HAP-1 (cell line): ENCODE results near the gene TRAPPC12.

Source experiments
- DNase-seq, 2 experiments: peaks; one replicate each; pipeline ENCODE4 v3.0.0-alpha.2; 2016 to 2020; ENCODE audit warnings: low spot score in 2 of 2
- H3K27me3 ChIP-seq: fragments of 250-450 bp; sonication (Bioruptor Pico); 2 replicates; pipeline ENCODE4 v1.5.1; 2020; ENCODE audit warnings: low read depth, mild to moderate bottlenecking, moderate library complexity
- H3K36me3 ChIP-seq: fragments of 250-450 bp; sonication (Bioruptor Pico); replicated peaks from 2 replicates; pipeline ENCODE4 v1.5.1; 2020; ENCODE audit warnings: mild to moderate bottlenecking
- H3K4me1 ChIP-seq: fragments of 250-450 bp; sonication (Bioruptor Pico); 2 replicates; pipeline ENCODE4 v1.5.1; 2020; ENCODE audit warnings: mild to moderate bottlenecking
- H3K4me3 ChIP-seq: fragments of 250-450 bp; sonication (Bioruptor Pico); 2 replicates; pipeline ENCODE4 v1.5.1; 2020; ENCODE audit warnings: mild to moderate bottlenecking, moderate library complexity
- H3K9me3 ChIP-seq: fragments of 250-450 bp; sonication (Bioruptor Pico); 2 replicates; pipeline ENCODE4 v1.5.1; 2020; ENCODE audit warnings: mild to moderate bottlenecking, moderate library complexity
- in situ Hi-C: fragments of 300-500 bp; cut with MboI; formaldehyde crosslinking; loops from 3 replicates; pipeline ENCODE4 v1.14.3; 2020; ENCODE audit warnings: low sequenced_read_pairs, inconsistent platforms, mixed read lengths

TRAPPC12 gene

DNA sequence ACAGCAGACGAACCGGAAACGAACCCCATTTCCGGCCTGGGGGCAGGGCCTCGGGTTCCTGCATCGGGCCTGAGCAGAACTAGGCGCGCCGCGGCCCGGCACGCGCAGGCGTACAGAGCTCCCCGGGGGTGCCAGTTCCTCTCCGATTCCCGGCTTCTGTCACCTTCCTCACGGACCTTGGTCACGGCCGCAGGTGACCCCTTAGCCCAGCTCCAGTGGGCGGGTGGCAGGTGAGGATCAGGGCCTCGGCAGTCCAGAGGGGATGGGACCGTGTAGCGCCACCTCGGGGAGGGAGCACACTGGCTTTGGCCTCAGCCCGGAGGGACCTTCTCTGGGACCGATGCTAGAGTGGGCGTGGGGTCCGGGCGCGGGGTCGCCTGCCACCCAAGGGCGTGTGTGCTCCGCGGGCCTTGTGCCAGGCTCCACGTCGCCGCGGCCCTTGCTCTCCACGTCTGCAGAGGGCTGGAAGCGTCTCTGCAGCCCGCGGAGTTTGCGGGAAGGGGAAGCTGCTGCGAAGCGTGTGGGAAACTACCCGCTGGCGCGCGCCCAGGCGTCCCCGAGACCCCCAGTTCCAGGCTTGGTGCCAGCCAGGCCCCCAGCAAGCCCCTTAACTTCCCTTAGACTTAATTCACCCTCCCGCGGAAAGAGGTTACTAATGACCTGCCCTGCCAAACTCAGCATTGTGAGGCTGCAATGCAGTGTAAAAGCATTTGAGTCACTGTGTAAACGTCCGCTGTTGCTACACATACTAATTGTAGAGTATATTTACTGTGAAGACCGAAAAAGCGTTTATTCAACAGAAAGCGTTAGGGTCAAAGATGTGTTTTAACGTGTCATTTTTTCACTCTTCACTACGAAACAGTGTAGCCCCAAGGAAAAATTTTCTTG, at the start of gene TRAPPC12:
Gene TRAPPC12, plus strand, starts transcription at position 48 of the 888 bp plus-strand sequence. CDS start 7,930 bp downstream, outside the sequence.
- DNase-seq, result peak; percentile 77 to 95
- in situ Hi-C loops, result no loop called here
- Histone ChIP-seq H3K36me3 (peaks cover 6% of the 10 kb centered on the region; the same call in 1 of the 2 replicates), H3K4me1 (peaks cover 20% of the 10 kb centered on the region), H3K4me3 (peak within 1 kb of the TSS; percentile 84), H3K27me3 (no peaks in the 10 kb centered on the region), H3K9me3 (no peaks in the 10 kb centered on the region)

DNA sequence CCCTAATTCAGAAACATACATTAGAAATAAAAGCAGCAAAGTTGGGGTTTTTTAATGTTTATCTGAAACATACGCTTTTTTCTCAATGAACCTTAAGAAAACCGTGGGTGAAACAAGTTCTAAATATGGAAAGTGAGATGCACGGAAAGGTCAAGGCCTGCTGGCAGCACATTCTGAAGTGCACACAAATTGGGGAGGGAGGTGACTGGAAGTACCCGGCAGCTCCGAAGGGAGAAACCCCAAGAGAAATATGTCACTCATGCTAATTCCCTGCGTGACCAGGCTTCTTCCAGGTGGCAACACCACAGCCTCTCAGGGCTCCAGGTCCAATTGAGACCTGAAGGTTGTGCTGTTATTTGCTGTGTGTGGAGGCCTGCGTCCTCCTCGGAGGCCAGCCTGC, 47.4 kb upstream of the TRAPPC12 start:
- no peak overlapping the region for H3K4me3 ChIP-seq
- no peaks in the 10 kb centered on the region for H3K4me1 ChIP-seq
- no peak for DNase-seq
- no peaks in the 10 kb centered on the region for H3K36me3 ChIP-seq
- H3K27me3 ChIP-seq, result no peaks in the 10 kb centered on the region
- in situ Hi-C loops, result no loop called here
- no peaks in the 10 kb centered on the region for H3K9me3 ChIP-seq

DNA sequence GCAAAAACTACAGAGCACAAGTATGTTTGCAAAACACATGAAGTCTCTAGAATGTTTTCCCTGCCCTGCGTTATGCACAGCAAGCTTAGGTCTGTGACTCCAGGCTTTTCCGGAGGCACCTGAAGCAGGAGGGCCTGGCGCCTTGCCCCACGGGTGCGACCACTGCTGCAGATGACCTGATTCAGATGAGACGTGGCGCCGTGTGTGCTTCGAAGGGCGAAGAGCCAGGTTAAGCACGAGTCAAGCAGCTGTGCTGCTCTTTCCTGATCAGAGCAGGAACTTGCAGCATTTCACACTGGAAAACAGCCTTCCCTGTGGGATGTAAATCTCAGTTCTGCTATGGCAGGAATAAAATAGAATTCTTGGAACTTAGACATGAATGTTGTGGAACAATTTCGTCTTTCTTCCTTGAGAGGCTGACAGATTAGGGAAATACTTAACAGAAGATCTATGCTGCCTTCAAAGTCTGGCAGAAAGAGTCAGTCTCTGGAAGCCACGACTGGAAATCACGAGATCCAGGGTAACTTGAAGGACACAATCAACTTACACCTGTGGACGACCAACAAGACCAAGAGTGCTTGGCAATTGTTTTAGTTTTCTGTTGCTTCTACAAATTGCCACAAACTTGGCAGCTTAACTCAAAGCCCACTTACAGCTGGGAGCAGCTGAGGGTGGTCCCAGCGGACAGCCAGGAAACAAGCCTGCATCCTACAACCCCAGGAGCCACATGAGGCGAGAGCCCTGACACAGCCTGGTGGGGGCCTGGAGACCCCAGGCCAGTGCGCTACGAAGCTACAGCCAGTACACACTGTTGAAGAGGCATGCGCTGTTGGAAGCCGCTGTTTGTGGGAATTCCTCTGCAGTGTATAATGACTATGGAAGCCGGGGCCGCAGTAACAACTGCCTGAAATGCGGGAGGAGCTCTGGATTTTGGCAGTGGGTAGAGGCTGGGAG, 44.8 kb upstream of the TRAPPC12 start:
- in situ Hi-C loops, result no loop called here
- Histone ChIP-seq H3K4me3 (no peak overlapping the region), H3K4me1 (no peaks in the 10 kb centered on the region), H3K36me3 (no peaks in the 10 kb centered on the region), H3K27me3 (no peaks in the 10 kb centered on the region), H3K9me3 (no peaks in the 10 kb centered on the region)
- DNase-seq, result no peak

DNA sequence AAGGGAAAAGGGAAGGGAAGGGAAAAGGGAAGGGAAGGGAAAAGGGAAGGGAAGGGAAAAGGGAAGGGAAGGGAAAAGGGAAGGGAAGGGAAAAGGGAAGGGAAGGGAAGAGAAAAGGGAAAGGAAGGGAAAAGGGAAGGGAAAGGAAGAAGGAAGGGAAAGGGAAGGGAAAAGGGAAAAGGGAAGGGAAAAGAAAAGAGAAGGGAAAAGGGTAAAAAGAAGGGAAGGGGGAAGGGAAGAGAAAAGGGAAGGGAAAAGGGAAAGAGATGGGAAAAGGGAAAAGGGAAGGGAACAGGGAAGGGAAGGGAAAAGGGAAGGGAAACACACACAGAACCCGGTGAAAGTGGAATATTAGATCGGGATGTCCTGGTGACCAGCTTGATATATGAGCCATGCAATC, 42.6 kb upstream of the TRAPPC12 start:
- DNase-seq, result no peak
- H3K9me3 ChIP-seq, result no peaks in the 10 kb centered on the region
- H3K27me3 ChIP-seq, result no peaks in the 10 kb centered on the region
- H3K4me1 ChIP-seq, result no peaks in the 10 kb centered on the region
- no peak overlapping the region for H3K4me3 ChIP-seq
- in situ Hi-C loops, result no loop called here
- H3K36me3 ChIP-seq, result no peaks in the 10 kb centered on the region

DNA sequence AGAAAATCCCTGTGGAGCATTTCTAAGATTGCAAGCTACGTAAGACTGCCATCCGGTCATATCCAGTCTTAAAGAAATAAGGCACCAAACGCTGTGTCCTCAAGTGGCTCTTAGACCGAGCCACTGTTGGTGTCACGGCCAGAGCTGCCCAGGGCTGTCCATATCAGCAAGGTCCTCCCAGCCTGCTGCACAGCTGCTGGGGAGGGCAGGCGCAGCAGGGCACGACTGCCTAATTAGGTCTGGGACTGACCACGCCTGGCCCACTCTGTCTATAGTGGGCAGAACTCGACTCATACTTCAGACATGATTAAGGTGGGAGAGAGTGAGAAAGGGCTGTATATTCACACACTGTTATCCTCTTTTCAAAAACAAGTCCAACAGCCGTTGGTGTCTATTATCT, 41.2 kb upstream of the TRAPPC12 start:
- Histone ChIP-seq H3K9me3 (no peaks in the 10 kb centered on the region), H3K36me3 (no peaks in the 10 kb centered on the region), H3K27me3 (no peaks in the 10 kb centered on the region), H3K4me1 (no peaks in the 10 kb centered on the region), H3K4me3 (no peak overlapping the region)
- in situ Hi-C loops, result no loop called here
- no peak for DNase-seq

DNA sequence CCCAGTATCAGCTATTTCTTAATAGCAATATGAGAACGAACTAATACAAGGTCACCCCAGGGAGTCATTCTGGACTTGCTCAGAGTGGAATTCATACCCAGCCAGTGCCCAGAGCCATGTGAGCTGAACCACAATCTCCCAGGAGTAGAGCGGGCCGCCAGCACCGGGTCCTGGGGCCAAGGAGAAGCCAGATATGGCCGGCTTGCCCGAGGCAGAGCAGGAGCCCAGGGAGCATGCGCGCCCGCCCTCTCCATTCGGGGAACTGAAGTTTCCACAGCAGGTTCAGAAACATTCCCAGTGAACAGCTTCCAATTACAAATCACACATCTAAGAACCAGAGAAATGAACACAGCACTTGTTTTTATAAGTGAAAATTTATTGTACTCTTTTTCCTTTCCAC, 39.4 kb upstream of the TRAPPC12 start:
- no peak overlapping the region for H3K4me3 ChIP-seq
- H3K36me3 ChIP-seq, result no peaks in the 10 kb centered on the region
- no peaks in the 10 kb centered on the region for H3K27me3 ChIP-seq
- DNase-seq, result no peak
- in situ Hi-C loops, result no loop called here
- H3K4me1 ChIP-seq, result no peaks in the 10 kb centered on the region
- H3K9me3 ChIP-seq, result no peaks in the 10 kb centered on the region

DNA sequence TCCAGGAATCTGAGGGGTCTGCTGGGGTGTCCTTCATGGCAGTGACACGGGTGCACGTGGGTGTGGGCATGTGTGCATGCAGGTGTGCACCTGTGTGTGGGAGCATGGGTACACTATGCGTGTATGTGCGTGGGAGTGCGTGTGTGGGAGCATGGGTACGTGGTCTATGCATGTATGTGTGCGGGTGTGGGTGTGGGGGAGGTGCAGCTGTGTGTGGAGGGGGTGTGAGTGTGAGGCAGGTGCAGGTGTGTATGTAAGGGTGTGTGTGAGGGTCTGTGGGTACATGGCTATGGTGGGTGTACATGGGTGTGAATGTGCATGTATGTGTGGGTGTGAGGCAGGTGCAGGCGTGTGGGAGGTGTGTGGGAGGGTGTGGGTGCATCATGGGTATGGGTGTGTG, 38.2 kb upstream of the TRAPPC12 start:
- Histone ChIP-seq H3K27me3 (no peaks in the 10 kb centered on the region), H3K36me3 (no peaks in the 10 kb centered on the region), H3K4me3 (no peak overlapping the region), H3K9me3 (no peaks in the 10 kb centered on the region), H3K4me1 (no peaks in the 10 kb centered on the region)
- DNase-seq, result no peak
- in situ Hi-C loops, result no loop called here

DNA sequence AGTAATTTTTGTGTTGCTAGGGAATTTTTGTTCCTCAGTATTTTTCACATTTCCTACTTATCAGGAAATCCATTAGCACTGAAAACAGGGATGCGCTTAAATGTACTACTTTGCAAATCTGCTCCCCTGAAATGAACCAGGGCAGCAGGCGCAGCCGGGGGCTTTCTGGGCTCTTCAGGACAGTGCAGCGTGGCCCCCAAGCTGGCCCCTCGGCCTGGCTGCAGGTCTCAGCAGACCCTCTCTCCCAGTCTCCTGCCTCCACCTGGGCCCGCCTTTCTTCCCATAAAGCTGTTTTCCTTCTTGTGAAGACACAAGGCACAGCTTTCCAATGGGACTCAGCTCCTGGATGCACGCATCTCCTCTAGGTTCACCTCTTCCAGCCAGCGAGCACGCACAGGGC, 37.2 kb upstream of the TRAPPC12 start:
- no peak for DNase-seq
- no peaks in the 10 kb centered on the region for H3K36me3 ChIP-seq
- in situ Hi-C loops, result no loop called here

DNA sequence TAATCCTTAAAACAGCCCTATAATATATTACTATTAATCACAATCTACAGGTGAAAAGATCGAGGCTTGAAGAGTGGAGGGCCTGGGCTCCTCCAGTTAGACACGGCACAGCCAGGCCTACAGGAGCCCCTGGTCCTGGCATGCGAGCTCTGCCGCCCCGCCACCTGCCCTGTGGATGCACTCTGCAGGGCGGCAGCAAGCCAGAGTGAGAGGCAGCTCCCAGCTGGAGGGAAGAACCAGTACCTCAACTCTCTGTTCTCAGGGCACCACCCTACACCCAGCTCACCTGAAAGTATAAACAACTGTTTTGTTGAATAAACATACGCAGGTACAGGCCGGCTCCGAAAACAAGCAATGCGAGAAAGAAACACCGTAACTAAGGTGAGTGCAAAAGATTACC, 36.5 kb upstream of the TRAPPC12 start:
- Histone ChIP-seq H3K4me3 (no peak overlapping the region), H3K27me3 (no peaks in the 10 kb centered on the region), H3K4me1 (no peaks in the 10 kb centered on the region), H3K9me3 (no peaks in the 10 kb centered on the region), H3K36me3 (no peaks in the 10 kb centered on the region)
- no peak for DNase-seq
- in situ Hi-C loops, result no loop called here

More for the DNA sequence above, 37.2 kb upstream of the TRAPPC12 start:
- H3K4me1 ChIP-seq, result no peaks in the 10 kb centered on the region
- no peaks in the 10 kb centered on the region for H3K9me3 ChIP-seq
- no peaks in the 10 kb centered on the region for H3K27me3 ChIP-seq
- H3K4me3 ChIP-seq, result no peak overlapping the region

DNA sequence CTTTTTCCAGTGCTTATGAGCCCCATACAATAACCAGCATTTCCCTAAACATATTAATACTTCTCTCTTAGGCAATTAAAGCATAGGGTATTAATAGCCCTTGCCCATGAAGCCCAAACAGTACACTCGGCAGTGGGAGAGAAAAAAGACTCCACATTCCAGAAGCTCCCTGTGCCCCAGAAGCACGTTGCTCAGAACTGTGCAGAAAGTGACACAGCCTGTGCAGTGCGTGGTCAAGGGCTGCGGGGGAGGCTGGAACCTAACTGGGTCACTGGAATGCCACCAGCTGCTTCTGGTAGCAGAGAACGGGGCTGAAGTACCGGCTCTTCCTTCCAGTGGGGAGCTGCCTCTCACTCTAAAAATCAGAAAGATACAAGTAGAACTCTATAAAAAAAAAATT, 34.6 kb upstream of the TRAPPC12 start:
- no peak overlapping the region for H3K4me3 ChIP-seq
- H3K27me3 ChIP-seq, result no peaks in the 10 kb centered on the region
- in situ Hi-C loops, result no loop called here
- no peaks in the 10 kb centered on the region for H3K36me3 ChIP-seq
- no peaks in the 10 kb centered on the region for H3K9me3 ChIP-seq
- no peaks in the 10 kb centered on the region for H3K4me1 ChIP-seq
- DNase-seq, result no peak

DNA sequence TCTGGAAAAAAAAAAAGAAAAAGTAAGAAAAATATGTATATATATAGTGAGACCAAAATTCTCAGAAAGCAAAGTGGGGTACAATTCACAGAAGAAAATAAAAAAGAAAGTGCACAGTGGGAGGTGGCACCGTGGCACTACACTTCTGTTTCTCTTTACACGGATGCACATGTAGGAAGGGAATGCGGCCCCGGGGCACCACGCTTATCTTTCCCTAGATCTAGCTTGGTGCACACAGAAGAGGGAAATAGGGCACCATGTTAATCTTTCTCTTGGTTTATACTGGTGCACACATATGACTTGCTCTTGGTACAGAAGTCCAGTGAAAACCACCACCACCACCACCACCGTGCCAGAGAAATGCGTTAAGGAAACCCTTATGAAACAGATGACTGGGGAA, 33.9 kb upstream of the TRAPPC12 start:
- Histone ChIP-seq H3K4me1 (no peaks in the 10 kb centered on the region), H3K27me3 (no peaks in the 10 kb centered on the region), H3K36me3 (no peaks in the 10 kb centered on the region), H3K4me3 (no peak overlapping the region), H3K9me3 (no peaks in the 10 kb centered on the region)
- in situ Hi-C loops, result no loop called here
- DNase-seq, result no peak

DNA sequence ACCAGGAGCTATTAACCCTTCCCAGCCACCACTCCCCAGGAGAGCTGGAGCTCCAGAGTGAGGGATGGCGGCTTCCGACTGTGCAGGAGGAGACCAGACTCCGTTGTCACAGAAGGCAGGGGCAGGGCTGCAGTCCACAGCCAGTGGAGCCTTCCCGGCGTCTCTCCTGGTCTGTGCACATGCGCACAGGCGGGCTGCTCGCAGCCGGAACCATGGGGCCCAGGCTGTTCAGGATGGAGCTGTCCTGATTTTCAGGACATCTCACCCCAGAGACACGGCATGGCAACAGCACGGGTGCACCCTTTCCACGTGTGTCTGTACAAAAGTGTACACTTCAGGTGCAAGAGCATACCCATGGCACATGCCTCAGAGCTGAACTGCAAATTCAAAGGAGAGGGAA, 30.7 kb upstream of the TRAPPC12 start:
- in situ Hi-C loops, result no loop called here
- H3K36me3 ChIP-seq, result peaks cover 13% of the 10 kb centered on the region
- no peak for DNase-seq
- H3K9me3 ChIP-seq, result no peaks in the 10 kb centered on the region
- H3K27me3 ChIP-seq, result no peaks in the 10 kb centered on the region
- H3K4me3 ChIP-seq, result no peak overlapping the region
- H3K4me1 ChIP-seq, result no peaks in the 10 kb centered on the region

DNA sequence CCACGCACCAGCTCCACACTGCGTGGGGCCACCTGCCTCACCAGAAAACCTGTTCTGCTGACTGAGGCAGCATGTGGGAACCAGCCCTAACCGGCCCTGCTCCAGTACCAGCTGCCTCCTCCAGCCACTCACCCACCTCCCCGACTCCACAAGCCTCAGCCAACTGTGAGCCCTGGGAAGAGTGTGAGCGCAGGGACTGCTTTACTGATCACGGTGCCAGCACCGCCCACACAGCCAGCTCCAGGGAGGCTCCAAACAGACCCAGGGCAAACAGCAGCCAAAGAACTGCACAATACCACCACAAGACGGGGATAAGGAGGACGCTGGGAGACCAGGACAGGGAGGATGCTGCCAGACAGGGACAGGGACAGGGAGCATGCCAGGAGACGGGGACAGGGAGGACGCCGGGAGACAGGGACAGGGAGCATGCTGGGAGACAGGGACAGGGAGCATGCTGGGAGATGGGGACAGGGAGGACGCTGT, 30.2 kb upstream of the TRAPPC12 start:
- in situ Hi-C loops, result no loop called here
- Histone ChIP-seq H3K4me1 (no peaks in the 10 kb centered on the region), H3K36me3 (peaks cover 13% of the 10 kb centered on the region), H3K4me3 (no peak overlapping the region), H3K9me3 (no peaks in the 10 kb centered on the region), H3K27me3 (no peaks in the 10 kb centered on the region)
- no peak for DNase-seq

DNA sequence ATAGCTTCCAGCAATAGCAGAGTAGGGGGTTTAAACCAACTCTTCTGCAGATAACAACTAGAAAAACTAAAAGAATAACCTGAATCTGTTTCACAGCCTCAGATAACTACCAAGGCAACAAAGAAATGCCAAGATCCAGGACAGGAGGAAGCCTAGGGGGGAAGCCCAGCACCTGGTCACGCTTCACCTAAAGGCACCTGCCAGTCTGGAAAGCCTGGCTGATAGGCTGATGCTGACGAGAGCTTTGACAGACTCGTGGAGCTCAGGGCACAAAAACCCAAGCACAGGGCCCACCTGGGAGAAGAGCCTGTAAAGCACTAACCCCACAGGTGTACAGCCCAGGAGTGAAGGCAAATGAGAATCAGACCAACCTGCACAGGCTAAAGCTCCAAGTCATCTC, 24.5 kb upstream of the TRAPPC12 start:
- DNase-seq, result no peak
- Histone ChIP-seq H3K36me3 (peaks cover 13% of the 10 kb centered on the region), H3K4me1 (no peaks in the 10 kb centered on the region), H3K9me3 (no peaks in the 10 kb centered on the region), H3K4me3 (no peak overlapping the region), H3K27me3 (no peaks in the 10 kb centered on the region)
- in situ Hi-C loops, result no loop called here
